IMR-90 (cell line): Measurements from ENCODE around the gene GARNL3. TPM values are rescaled to one million over a fixed set of nuclear protein-coding genes. Genes with fewer than 3 reads are reported as not detected.

Source experiments
- ATAC-seq: fragments of 200-7000 bp; cut with Tn5 transposase; 2 replicates; pipeline ENCODE4 v1.9.1; 2020; ENCODE audit warnings: low read depth, mild to moderate bottlenecking, moderate library complexity
- BruUV-seq: library from RNA; stranded (reverse); fragments of 400-500 nt; replicated peaks from 2 replicates; lab custom pipeline; 2021; lab: Mats Ljungman, UMichigan
- CTCF ChIA-PET: fragments of 300-600 bp; formaldehyde crosslinking; extraction: SDS; loops from one replicate; lab custom pipeline; 2021; ENCODE audit warnings: antibody characterized with exemption; lab: Yijun Ruan, JAX
- POLR2A ChIA-PET: fragments of 300-600 bp; sonication (Branson Sonifier 250); formaldehyde crosslinking; loops from one replicate; lab custom pipeline; 2022; ENCODE audit warnings: antibody characterized with exemption; ENCODE audit not compliant: unreplicated experiment; lab: Charles Lee
- DNase-seq: peaks from one replicate; pipeline ENCODE4 v3.0.0; 2013
- H2AFZ ChIP-seq: replicated peaks from 2 replicates; pipeline ENCODE3; 2013; ENCODE audit warnings: low read length, mild to moderate bottlenecking; ENCODE audit not compliant: poor library complexity
- H2AK5ac ChIP-seq: 2 replicates; pipeline ENCODE4 v1.6.1; 2013; ENCODE audit warnings: low read depth, low read length, inconsistent platforms
- H2AK9ac ChIP-seq: replicated peaks from 2 replicates; pipeline ENCODE3; 2013; ENCODE audit warnings: mild to moderate bottlenecking, low read depth, low read length, moderate library complexity; ENCODE audit not compliant: poor library complexity
- H2BK120ac ChIP-seq: 2 replicates; pipeline ENCODE4 v1.6.1; 2013; ENCODE audit warnings: low read depth, low read length, inconsistent platforms
- H2BK15ac ChIP-seq: 3 replicates; pipeline ENCODE4 v1.6.1; 2013; ENCODE audit warnings: low read depth, low read length, inconsistent platforms
- H2BK20ac ChIP-seq: 2 replicates; pipeline ENCODE4 v1.6.1; 2013; ENCODE audit warnings: low read depth, mild to moderate bottlenecking, inconsistent platforms, low read length, moderate library complexity
- H2BK5ac ChIP-seq: 2 replicates; pipeline ENCODE4 v1.6.1; 2013; ENCODE audit warnings: mild to moderate bottlenecking, low read depth, low read length, inconsistent platforms; ENCODE audit not compliant: poor library complexity, severe bottlenecking
- H3K14ac ChIP-seq: replicated peaks from 2 replicates; pipeline ENCODE4 v1.6.1; 2013; ENCODE audit warnings: low read depth, low read length, inconsistent platforms
- H3K18ac ChIP-seq: 2 replicates; pipeline ENCODE4 v1.6.1; 2013; ENCODE audit warnings: low read depth, low read length, control low read depth
- H3K23ac ChIP-seq: 2 replicates; pipeline ENCODE4 v1.6.1; 2013; ENCODE audit warnings: low read depth, low read length, inconsistent platforms
- H3K27ac ChIP-seq: 2 replicates; pipeline ENCODE4 v1.5.1; 2013; ENCODE audit warnings: mild to moderate bottlenecking, control low read depth, low read length; ENCODE audit not compliant: insufficient read depth
- H3K27me3 ChIP-seq: 2 replicates; pipeline ENCODE4 v1.6.1; 2013; ENCODE audit warnings: low read length; ENCODE audit not compliant: control insufficient read depth, insufficient read depth
- H3K36me3 ChIP-seq: 2 replicates; pipeline ENCODE4 v1.6.1; 2013; ENCODE audit warnings: low read length, mixed read lengths; ENCODE audit not compliant: control insufficient read depth, insufficient read depth
- H3K4ac ChIP-seq: 2 replicates; pipeline ENCODE4 v1.6.1; 2013; ENCODE audit warnings: low read depth, low read length, inconsistent platforms
- H3K4me1 ChIP-seq: 2 replicates; pipeline ENCODE4 v1.6.1; 2013; ENCODE audit warnings: low read length, mixed read lengths; ENCODE audit not compliant: control insufficient read depth, insufficient read depth
- H3K4me2 ChIP-seq: 2 replicates; pipeline ENCODE4 v1.6.1; 2013; ENCODE audit warnings: low read depth, mild to moderate bottlenecking, control low read depth, low read length, moderate library complexity
- H3K4me3 ChIP-seq: 2 replicates; pipeline ENCODE4 v1.5.1; 2013; ENCODE audit warnings: low read depth, mild to moderate bottlenecking, control low read depth, low read length, moderate library complexity; ENCODE audit not compliant: insufficient read depth
- H3K56ac ChIP-seq: 2 replicates; pipeline ENCODE4 v1.6.1; 2013; ENCODE audit warnings: low read length, inconsistent platforms; ENCODE audit not compliant: insufficient read depth; ENCODE audit errors: extremely low read depth
- H3K79me1 ChIP-seq, 2 experiments: 2 replicates each; pipeline ENCODE4 v1.6.1; 2013; ENCODE audit warnings: low read length in 2 of 2, inconsistent platforms in 1 of 2, low read depth in 1 of 2
- H3K9ac ChIP-seq: 2 replicates; pipeline ENCODE4 v1.6.1; 2013; ENCODE audit warnings: low read depth, low read length, control low read depth
- H3K9me1 ChIP-seq: 2 replicates; pipeline ENCODE4 v1.6.1; 2013; ENCODE audit warnings: low read length, inconsistent platforms; ENCODE audit not compliant: insufficient read depth
- H3K9me3 ChIP-seq: 2 replicates; pipeline ENCODE4 v1.6.1; 2013; ENCODE audit warnings: low read length; ENCODE audit not compliant: control insufficient read depth, insufficient read depth
- H4K20me1 ChIP-seq: 2 replicates; pipeline ENCODE4 v1.6.1; 2013; ENCODE audit warnings: low read length, inconsistent platforms; ENCODE audit not compliant: insufficient read depth
- H4K5ac ChIP-seq: 2 replicates; pipeline ENCODE4 v1.6.1; 2013; ENCODE audit warnings: mild to moderate bottlenecking, low read depth, low read length, control low read depth
- H4K8ac ChIP-seq, 2 experiments: 2 replicates each; pipeline ENCODE4 v1.6.1; 2013; ENCODE audit warnings: low read depth in 2 of 2, low read length in 2 of 2, control low read depth in 1 of 2, inconsistent platforms in 1 of 2
- H4K91ac ChIP-seq: 2 replicates; pipeline ENCODE4 v1.6.1; 2013; ENCODE audit warnings: low read depth, low read length, inconsistent platforms; ENCODE audit not compliant: insufficient read depth
- BHLHE40 ChIP-seq: fragments of 150-350 bp; IDR thresholded peaks from 2 replicates; pipeline ENCODE4 v1.6.1; 2016; ENCODE audit warnings: mild to moderate bottlenecking, low read depth, low read length
- CEBPB ChIP-seq: IDR thresholded peaks from 2 replicates; pipeline ENCODE4 v1.6.1; 2012; ENCODE audit warnings: low read depth, low read length, improper control_type of control experiment
- CHD1 ChIP-seq: IDR thresholded peaks from 2 replicates; pipeline ENCODE4 v1.6.1; 2012; ENCODE audit warnings: low read depth, low read length, improper control_type of control experiment
- FOS ChIP-seq: fragments of 150-350 bp; IDR thresholded peaks from 2 replicates; pipeline ENCODE4 v1.6.1; 2016; ENCODE audit warnings: low read depth, low read length
- MAFK ChIP-seq: IDR thresholded peaks from 2 replicates; pipeline ENCODE4 v1.6.1; 2012; ENCODE audit warnings: low read depth, low read length, improper control_type of control experiment
- RAD21 ChIP-seq: IDR thresholded peaks from 2 replicates; pipeline ENCODE4 v1.6.1; 2012; ENCODE audit warnings: low read length, improper control_type of control experiment
- RCOR1 ChIP-seq: IDR thresholded peaks from 2 replicates; pipeline ENCODE4 v1.6.1; 2012; ENCODE audit warnings: mild to moderate bottlenecking, low read length, improper control_type of control experiment; ENCODE audit not compliant: insufficient replicate concordance
- RFX5 ChIP-seq: IDR thresholded peaks from 2 replicates; pipeline ENCODE4 v1.8.0; 2012; ENCODE audit warnings: low read depth, mild to moderate bottlenecking, low read length, moderate library complexity
- SMC3 ChIP-seq: fragments of 150-350 bp; IDR thresholded peaks from 2 replicates; pipeline ENCODE4 v1.6.1; 2016; ENCODE audit warnings: low read depth, mild to moderate bottlenecking, antibody characterized with exemption, low read length, moderate library complexity
- WGBS, 2 experiments: methylation state at CpG; one replicate each; pipeline versions ENCODE4 v1.1.5 to v1.1.7; 2013; ENCODE audit warnings: missing lambda C conversion rate in 2 of 2; ENCODE audit not compliant: insufficient read length in 1 of 2; ENCODE audit errors: extremely low coverage in 2 of 2; 5-methylcytosine and 5-hydroxymethylcytosine counted together
- dilution Hi-C: fragments of 300-500 bp; cut with HindIII; formaldehyde crosslinking; loops from one replicate; pipeline ENCODE4 v1.14.3; 2018; ENCODE audit warnings: low sequenced_read_pairs; ENCODE audit not compliant: unreplicated experiment
- in situ Hi-C: fragments of 300-500 bp; cut with MboI; formaldehyde crosslinking; loops from 3 replicates; pipeline ENCODE4 v1.14.3; 2019; ENCODE audit warnings: low sequenced_read_pairs, inconsistent platforms, mixed read lengths
- intact Hi-C: fragments of 100-400 bp; cut with micrococcal nuclease; formaldehyde crosslinking; loops from 2 replicates; pipeline ENCODE4 v1.10.0; 2022
- polyA plus RNA-seq, 3 experiments: library from polyadenylated mRNA; depleted of rRNA; stranded (reverse); fragments of >200 nt; gene quantifications; 2 replicates each; pipeline ENCODE4 v1.2.3, GENCODE V29; 2012; ENCODE audit warnings: low replicate concordance in 1 of 3
- total RNA-seq: library from RNA; depleted of rRNA; stranded (reverse); fragments of >200 nt; gene quantifications from 2 replicates; pipeline ENCODE4 v1.2.3, GENCODE V29; 2012
- TF ChIP-seq, protein P1 (sequence below): fragments of 150-350 bp; IDR thresholded peaks from 2 replicates; pipeline ENCODE4 v1.6.1; 2017; ENCODE audit warnings: mild to moderate bottlenecking, antibody characterized with exemption, low read length, low read depth

The GARNL3 gene
- total and polyA plus RNA-seq, 2 of the 4 experiments (the other 2 are of a cell fraction): 1.9 to 5.0 TPM

DNA sequence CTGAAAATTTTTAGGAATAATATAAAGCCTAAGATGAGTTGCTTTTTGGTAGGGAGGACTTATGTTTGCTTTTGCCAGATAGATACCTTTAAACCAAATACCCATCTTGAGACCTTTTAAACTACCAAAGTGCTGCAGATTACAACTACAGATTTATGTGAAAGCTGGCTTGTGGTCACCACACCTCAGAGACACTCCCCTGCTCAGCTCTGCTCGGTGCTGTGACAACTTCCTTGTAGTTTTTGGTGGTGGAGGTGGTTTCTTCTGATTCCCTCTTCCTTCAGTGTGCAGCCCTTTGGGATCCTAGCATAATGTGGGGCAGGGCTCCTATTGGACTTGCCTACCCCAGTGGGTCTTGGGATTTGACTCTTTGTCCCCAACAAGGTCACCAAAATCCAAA lies 29.2 kb downstream of the GARNL3 start:
- H4K91ac ChIP-seq: no peak overlapping the region

More for the DNA sequence above, 29.2 kb downstream of the GARNL3 start:
- H3K14ac ChIP-seq: no peak overlapping the region
- ATAC-seq (no peak), DNase-seq (no peak)
- H2BK20ac ChIP-seq: no peak overlapping the region
- H3K18ac ChIP-seq: no peak overlapping the region
- dilution Hi-C loops: no loop called here
- no peak overlapping the region for H3K9ac ChIP-seq
- no peak overlapping the region for H2AK5ac ChIP-seq
- H3K4ac ChIP-seq: no peak overlapping the region
- no CpG with 5 or more reads among the region's 1 CpG for WGBS, 2 experiments
- no peak overlapping the region for H2BK5ac ChIP-seq
- ChIA-PET POLR2A (no interaction called here), CTCF (interaction anchor here (0.5 kb wide), 1 partner anchor 512 kb away, joined by 3 read pairs; no protein-coding TSS in a partner anchor)
- H3K27me3 ChIP-seq: no peaks in the 10 kb centered on the region
- no peaks in the 10 kb centered on the region for H3K79me1 ChIP-seq
- no peak overlapping the region for H3K56ac ChIP-seq
- no peak overlapping the region for H3K23ac ChIP-seq
- no peaks in the 10 kb centered on the region for H3K4me1 ChIP-seq
- H2AFZ ChIP-seq: no peak overlapping the region
- H4K8ac ChIP-seq: no peak overlapping the region
- no peak overlapping the region for H3K27ac ChIP-seq
- H2AK9ac ChIP-seq: no peak overlapping the region
- H3K9me3 ChIP-seq: no peaks in the 10 kb centered on the region
- H3K36me3 ChIP-seq: no peaks in the 10 kb centered on the region
- no peaks in the 10 kb centered on the region for H4K20me1 ChIP-seq
- TF ChIP-seq, protein P1, sequence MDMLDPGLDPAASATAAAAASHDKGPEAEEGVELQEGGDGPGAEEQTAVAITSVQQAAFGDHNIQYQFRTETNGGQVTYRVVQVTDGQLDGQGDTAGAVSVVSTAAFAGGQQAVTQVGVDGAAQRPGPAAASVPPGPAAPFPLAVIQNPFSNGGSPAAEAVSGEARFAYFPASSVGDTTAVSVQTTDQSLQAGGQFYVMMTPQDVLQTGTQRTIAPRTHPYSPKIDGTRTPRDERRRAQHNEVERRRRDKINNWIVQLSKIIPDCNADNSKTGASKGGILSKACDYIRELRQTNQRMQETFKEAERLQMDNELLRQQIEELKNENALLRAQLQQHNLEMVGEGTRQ: no peak
- TF ChIP-seq CHD1 (no peak), BHLHE40 (no peak), SMC3 (no peak), RFX5 (no peak), RCOR1 (no peak), FOS (no peak), RAD21 (no peak), CEBPB (no peak), MAFK (no peak)
- in situ Hi-C loops: no loop called here
- intact Hi-C loops: no loop called here
- no peak overlapping the region for H4K5ac ChIP-seq
- H2BK15ac ChIP-seq: no peak overlapping the region
- H3K9me1 ChIP-seq: no peaks in the 10 kb centered on the region
- BruUV-seq: no TSS peak
- H3K4me3 ChIP-seq: no peak overlapping the region
- H3K4me2 ChIP-seq: no peak overlapping the region
- H2BK120ac ChIP-seq: no peak overlapping the region
